B cell (primary cell): Measurements from ENCODE around the gene TMEM9.

Experiments
- CTCF ChIP-seq: fragments of 200-600 bp; IDR thresholded peaks from one replicate; pipeline ENCODE4 v1.8.0; 2022; ENCODE audit warnings: antibody characterized with exemption, mild to moderate bottlenecking
- EZH2 ChIP-seq: IDR thresholded peaks from 2 replicates; pipeline ENCODE4 v1.6.1; 2012; ENCODE audit warnings: borderline replicate concordance, low read depth, mild to moderate bottlenecking, moderate library complexity, low read length; ENCODE audit not compliant: insufficient read depth, poor library complexity, severe bottlenecking

DNA sequence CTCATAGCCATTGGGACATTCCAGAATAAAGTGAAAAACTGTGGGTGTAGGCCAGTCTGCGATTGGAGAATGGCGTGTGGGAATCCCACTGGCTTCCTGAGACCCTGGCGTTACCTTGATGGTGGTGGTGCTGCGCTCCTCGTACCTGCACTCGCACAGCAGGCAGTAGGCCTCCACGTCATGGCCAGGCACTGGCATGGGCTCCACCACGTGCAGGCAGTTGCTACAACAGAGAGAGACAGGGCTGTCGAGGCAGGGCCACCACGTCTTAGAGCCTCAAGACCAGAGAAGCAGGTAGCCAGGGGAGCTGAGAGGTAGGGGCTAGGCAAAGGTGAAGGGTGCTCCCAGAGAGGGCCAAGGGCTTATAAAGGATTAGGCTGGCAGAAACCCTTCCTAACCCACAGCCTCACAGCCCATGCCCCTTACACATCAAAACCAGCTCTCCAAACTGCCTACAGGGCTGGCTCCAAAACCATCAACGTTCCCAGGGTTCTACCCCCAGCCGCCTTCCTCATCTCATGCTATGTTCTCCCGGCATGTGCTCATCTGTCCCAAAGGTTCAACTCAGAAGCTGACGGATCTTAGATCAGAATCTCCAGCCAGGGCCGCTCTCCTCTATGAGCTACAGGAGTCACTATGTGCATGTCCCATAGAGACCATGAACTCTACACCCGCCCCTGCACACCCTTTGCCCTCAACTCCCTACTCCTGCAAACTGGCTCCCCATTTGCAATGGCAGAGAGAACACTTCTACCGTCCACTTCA, 7.5 kb downstream of the TMEM9 start:
- no peak for TF ChIP-seq CTCF
- no peak for TF ChIP-seq EZH2
